Suppressor macrophage (primary cell): ENCODE results near the gene TNFSF8.
A peak's percentile ranks its signal among the peaks of the same experiment; 100 is the strongest.

ENCODE experiments used
- DNase-seq, 4 experiments: peaks; one replicate each; pipeline ENCODE4 v3.0.0-alpha.2; 2020 to 2022

TNFSF8 gene

DNA sequence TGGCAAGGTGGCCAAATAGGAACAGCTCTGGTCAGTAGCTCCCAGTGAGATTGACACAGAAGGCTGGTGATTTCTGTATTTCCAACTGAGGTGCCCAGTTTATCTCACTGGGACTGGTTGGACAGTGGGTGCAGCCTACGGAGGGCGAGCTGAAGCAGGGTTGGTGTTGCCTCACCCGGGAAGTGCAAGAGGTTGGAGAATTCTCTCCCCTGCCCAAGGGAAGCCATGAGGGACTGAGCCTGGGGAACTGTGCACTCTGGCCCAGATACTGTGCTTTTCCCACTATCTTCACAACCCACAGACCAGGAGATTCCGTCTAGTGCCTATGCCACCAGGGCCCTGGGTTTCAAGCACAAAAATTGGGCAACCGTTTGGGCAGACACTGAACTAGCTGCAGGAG lies 61.0 kb downstream of the TNFSF8 start:
- peak in 2 of 4 experiments; percentile 7 to 34 for DNase-seq

DNA sequence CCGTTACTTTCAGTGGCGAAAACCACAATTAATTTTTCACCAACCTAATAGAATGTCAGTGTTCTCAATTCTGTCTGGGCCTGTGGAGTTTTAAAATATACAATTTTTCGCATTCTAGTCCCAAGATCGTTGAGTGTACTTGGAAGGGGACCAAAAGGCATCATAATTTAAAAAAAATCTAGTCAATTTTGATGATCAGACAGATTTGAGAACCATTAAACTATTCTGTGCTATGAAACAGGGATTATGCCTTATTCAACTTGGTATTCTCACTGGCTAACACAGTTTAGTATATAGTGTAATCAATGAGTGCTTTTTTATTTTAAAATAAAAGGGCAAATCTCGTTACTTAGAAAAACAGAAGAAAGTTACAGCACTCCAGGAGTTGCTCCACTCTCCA lies 63.1 kb downstream of the TNFSF8 start:
- DNase-seq = no peak

DNA sequence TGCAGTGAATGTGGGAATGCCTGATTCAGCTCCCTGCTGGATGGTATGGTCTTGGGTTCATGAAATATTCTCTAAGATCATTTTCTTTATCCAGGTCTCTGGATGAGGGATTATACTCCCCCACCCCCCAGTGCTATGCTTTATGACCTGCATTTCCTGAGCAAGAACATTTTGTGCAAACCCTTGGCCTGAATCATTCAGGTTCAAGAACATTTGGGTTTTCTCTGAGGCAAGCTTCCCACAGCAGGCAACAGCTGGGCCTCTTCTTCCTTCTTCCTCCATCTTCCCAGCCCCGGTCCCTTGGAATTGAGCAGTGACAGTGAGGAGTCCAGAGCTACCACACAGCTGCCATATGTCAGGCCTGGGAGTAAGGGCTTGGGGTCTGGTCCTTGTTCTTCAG lies 65.9 kb downstream of the TNFSF8 start:
- no peak for DNase-seq

DNA sequence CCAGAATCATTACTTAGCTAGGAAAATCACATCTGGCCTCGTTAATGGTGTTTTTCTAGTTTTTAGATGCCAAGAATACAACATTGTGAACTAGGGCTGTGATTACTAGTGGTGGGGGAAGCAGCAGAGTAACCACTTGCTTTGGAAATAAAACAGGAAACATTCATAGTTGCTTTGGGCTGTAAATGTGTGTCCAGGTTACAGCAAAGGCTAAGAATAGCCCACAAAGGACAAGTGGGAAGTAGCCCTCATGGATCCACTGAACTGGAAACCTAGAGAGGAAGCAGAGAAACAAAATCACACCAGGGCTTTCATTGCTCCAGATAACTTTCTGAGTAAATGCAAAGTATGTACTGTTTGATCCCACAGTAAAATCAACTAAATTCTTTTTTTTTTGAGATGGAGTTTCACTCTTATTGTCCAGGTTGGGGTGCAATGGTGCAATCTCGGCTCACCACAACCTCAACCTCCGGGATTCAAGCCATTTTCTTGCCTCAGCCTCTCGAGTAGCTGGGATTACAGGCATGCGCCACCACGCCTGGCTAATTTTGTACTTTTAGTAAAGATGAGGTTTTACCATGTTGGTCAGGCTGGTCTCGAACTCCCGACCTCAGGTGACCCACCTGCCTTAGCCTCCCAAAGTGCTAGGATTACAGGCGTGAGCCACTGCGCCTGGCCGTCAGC lies 68.3 kb downstream of the TNFSF8 start:
- peak; percentile 27 to 65 (median 61) for DNase-seq

DNA sequence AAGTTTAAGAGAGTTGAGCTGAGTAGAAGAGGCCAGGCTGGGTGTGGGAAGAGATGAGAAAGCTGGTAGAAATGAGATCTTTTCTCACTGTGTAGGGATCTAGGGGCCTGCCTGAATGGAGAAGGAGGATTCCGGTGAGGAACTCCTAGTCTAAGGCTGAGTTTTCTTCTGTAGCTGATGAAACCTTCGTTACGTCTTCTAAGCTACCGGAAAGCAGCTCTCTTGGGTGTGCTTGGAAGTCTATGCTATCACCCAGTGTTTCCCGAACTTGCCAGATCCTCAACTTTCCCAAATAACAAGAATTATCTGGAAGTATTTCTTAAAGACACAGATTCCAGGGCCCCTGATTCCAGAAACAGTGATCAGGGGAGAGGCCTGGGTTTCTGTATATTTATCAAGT lies 69.1 kb downstream of the TNFSF8 start:
- DNase-seq = no peak

DNA sequence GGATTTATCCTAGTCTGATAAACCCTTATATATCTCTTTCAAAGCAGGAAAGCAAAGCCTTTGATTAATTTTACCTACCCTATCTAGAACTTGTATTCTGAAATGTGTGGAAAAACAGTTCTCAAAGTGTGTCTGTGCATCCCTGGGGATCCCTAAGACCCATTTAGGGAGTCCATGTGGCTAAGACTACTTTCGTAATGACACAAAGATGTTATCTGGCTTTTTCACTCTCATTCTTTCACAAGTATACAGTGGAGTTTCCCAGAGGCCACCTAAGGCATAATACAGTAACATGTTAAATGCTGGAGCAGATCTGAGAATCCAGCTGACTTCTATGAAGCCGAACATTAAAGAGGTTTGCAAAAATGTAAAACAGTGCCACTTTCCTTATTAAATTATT lies 70.2 kb downstream of the TNFSF8 start:
- no peak for DNase-seq

DNA sequence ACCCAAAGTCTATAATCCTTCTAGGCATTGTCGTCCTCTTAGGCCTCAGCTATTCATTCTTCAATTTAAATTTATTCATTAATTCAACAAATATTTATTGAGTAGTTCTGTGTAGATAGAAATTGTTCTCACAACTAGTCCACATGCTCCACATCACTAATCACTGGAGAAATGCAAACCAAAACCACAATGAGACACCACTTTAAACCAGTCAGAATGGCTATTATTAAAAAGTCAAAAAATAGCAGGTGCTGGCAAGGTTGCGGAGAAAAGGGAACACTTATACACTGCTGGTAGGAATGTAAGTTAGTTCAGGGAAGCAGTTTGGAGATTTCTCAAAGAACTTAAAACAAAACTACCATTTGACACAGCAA lies 73.5 kb downstream of the TNFSF8 start:
- no peak for DNase-seq

DNA sequence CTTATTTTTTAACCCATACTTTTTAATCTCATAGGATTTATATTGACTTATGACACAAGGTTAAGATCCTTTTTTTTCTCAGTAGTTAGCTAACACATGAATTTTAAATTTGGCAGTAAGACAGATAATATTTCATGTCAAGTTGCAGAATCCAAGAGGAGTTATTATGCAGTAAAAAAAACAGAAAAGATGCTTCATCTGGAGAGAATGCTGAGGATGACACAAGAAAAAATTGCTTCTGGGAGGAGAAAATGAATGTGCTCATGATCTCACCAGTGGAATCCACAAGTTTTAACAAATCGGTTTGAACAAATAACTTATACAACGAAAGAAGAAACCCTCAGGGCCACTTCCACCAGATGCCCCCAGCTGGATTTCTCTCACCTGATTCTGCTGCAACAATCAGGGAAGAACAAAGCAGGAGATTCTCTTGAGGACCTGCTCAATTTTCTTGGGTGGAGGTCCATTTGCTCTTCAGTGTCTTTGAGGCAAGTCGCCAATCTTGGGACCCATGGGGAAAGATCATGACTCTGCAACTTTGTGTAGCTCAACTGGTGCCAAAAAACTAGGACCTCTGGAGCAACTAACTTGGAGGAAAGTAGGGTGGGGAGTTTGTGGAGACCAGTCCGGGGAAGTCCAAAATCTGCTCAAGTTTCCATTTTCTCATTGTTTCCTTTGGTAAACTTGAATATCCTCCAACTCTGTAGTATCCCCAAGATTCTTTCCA lies 74.0 kb downstream of the TNFSF8 start:
- DNase-seq = no peak

DNA sequence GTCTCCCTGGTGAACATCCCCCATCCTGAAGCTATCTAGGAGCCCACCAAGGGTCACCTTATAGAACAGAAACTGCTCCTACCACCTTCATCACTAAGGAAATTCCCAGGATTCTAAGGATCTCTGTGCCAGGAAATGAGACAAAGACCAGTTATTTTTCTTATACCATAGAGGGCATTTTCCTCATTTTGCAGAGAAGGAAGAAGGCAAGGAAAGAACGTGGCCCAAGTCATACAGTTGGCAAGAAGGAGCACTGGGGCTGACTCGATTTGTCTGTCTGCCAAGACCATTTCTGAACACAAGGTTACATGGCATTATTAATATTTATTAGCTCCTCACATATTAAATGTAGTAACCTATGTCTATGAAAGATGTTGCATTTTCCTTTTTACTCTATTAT lies 74.9 kb downstream of the TNFSF8 start:
- DNase-seq = no peak

DNA sequence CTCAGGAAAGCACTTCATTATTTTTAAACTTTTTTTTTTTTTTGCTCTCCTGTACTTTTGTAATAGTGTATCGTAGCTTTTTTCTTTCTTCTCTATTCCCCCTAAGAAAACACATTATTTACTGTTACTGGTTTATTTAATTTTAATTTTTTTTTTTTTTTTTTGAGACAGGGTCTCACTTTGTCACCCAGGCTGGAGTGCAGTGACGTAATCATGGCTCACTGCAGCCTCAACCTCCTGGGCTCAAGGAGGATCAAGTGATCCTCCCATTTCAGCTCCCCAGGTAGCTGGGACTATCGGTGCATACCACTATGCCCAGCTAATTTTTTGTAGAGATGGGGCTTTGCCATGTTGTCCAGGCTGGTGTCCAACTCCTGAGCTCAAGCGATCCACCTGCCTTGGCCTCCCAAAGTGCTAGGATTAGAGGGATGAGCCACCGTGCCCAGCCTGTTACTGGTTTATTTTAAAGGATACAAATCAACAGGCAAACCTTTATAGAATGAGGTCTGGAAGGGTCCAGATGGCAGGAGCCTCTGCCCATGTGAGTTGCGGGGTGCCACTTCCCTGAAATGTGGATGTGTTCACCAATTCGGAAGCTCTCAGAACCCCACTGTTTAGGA lies 75.5 kb downstream of the TNFSF8 start:
- DNase-seq = no peak

DNA sequence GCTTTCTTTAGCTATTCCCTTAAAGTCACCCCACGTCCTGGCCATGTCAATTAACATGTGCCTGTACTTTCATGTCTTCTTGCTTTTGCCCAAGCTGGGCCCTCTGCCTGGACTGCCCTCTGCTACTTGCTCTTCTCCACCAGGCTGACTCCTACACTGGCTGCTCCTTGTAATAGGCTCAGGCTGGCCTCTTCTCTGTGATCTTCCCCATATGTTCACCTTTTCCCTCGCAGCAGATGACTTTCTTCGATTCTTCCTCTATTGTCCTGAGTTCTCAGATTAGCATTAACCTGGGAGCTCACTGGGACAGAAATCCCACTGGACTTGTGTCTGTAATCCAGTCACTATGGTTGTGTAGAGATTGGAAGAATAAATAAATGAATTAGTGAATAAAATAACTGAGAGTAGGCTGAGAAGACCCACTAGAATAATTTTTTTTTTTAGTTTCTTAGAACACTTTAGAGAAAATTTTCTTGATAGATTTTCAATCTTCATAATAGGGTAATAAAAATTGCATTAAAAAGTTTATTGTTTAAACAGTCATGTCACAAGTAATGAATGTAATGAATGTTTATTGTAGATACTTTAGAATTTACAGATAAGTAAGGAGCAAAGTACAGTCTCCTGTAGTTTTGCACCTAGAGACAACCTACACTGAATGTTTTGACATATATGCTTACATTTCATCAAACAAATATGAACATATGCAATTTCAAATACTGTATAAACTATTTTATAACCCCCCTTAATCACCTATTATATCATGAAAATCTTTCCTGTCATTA lies 77.1 kb downstream of the TNFSF8 start:
- peak in 3 of 4 experiments; percentile 21 to 47 (median 40) for DNase-seq

DNA sequence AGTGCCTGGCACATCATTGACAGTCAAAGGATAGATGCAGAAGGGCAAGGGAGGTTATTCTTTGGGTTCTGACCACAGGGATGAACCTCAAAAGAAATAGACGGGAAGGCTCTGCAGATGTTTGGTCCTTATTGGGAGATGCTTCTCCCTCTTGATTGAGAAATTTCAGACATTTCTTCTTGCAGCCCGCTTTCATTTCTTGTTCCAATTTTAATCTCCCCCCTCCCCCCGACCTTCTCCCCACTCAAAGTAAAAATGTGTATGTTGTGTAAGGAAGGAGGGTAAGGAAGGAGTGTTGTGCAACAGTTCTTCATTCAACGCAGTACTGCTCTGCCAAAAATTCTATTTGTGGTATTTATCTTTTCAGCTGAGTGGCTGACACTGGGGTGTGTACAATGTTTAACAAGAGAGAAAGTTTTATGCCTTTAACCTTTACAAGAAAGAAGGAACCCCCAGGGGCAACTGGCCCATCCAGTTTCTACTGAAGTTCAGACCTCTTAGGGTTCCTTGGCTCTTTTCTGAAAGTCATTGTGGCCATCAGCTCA lies 78.3 kb downstream of the TNFSF8 start:
- peak; percentile 30 to 69 (median 44) for DNase-seq

DNA sequence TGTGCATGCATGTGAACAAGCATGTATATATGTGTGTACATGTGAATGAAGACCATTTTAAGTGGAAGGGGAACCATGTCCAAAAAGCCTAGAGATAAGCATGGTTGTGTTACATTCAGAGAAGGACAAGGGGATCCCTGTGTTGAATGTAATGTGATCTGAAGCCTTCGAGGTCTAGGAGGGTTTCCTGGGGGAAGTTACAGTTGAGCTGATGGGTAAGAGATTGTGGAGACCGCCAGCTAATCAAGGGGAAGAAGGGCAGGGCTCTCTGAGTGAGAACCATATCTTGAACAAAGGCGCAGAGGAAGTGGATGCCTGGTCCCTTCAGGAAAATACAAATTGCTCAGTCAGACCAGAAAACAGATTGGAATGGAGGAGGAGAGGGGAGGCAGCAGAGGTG lies 79.1 kb downstream of the TNFSF8 start:
- DNase-seq = peak in 2 of 4 experiments; percentile 22 to 29
